Endodermal cell (in vitro differentiated cells): ENCODE measurements around the gene KIF12. TPM values are rescaled to one million over a fixed set of nuclear protein-coding genes. Genes with fewer than 3 reads are reported as not detected.

Experiments
- DNase-seq: peaks from one replicate; pipeline ENCODE4 v3.0.0-alpha.2; 2017
- H3K27ac ChIP-seq: 2 replicates; pipeline ENCODE4 v1.5.1; 2013; ENCODE audit warnings: mild to moderate bottlenecking, low read depth, low read length, moderate library complexity
- H3K27me3 ChIP-seq: 2 replicates; pipeline ENCODE4 v1.6.1; 2013; ENCODE audit warnings: mild to moderate bottlenecking, low read length, moderate library complexity; ENCODE audit not compliant: insufficient read depth, control insufficient read depth, poor library complexity, severe bottlenecking
- H3K36me3 ChIP-seq: 2 replicates; pipeline ENCODE4 v1.7.0; 2013; ENCODE audit warnings: mild to moderate bottlenecking, low read length, moderate library complexity; ENCODE audit not compliant: control insufficient read depth, insufficient read depth
- H3K4me1 ChIP-seq: one replicate; pipeline ENCODE4 v1.7.0; 2013; ENCODE audit warnings: low read length; ENCODE audit not compliant: control insufficient read depth, insufficient read depth
- H3K4me3 ChIP-seq: 2 replicates; pipeline ENCODE4 v1.5.1; 2013; ENCODE audit warnings: mild to moderate bottlenecking, low read length, moderate library complexity
- H3K9ac ChIP-seq: 2 replicates; pipeline ENCODE4 v1.6.1; 2013; ENCODE audit warnings: mild to moderate bottlenecking, low read length, moderate library complexity; ENCODE audit not compliant: poor library complexity, severe bottlenecking; ENCODE audit errors: extremely low read depth
- H3K9me3 ChIP-seq: 2 replicates; pipeline ENCODE4 v1.6.1; 2013; ENCODE audit warnings: mild to moderate bottlenecking, low read length, moderate library complexity; ENCODE audit not compliant: control insufficient read depth
- H3K27ac Mint-ChIP-seq: 2 replicates; pipeline ENCODE4 v1.8.0; 2020; ENCODE audit warnings: mixed read lengths
- H3K27me3 Mint-ChIP-seq: 2 replicates; pipeline ENCODE4 v1.8.0; 2021; ENCODE audit warnings: mild to moderate bottlenecking, mixed read lengths; ENCODE audit not compliant: insufficient read depth
- H3K36me3 Mint-ChIP-seq: 2 replicates; pipeline ENCODE4 v1.8.0; 2020; ENCODE audit warnings: low read depth, mixed read lengths
- H3K4me1 Mint-ChIP-seq: 2 replicates; pipeline ENCODE4 v1.8.0; 2020; ENCODE audit warnings: mixed read lengths
- H3K4me3 Mint-ChIP-seq: 2 replicates; pipeline ENCODE4 v1.8.0; 2020; ENCODE audit warnings: mild to moderate bottlenecking, moderate library complexity, mixed read lengths
- H3K9me3 Mint-ChIP-seq: 2 replicates; pipeline ENCODE4 v1.8.0; 2020; ENCODE audit warnings: mild to moderate bottlenecking, mixed read lengths
- CTCF ChIP-seq: fragments of 200-600 bp; sonication (generic); conservative IDR thresholded peaks from 2 replicates; pipeline ENCODE4 v1.5.0; 2021; ENCODE audit warnings: antibody characterized with exemption, mild to moderate bottlenecking
- WGBS, 2 experiments: methylation state at CpG; one replicate each; pipeline versions ENCODE4 v1.1.5 to v1.1.7; 2013; ENCODE audit warnings: missing lambda C conversion rate in 2 of 2, mixed read lengths in 1 of 2; ENCODE audit not compliant: insufficient coverage in 1 of 2, insufficient read length in 1 of 2; 5-methylcytosine and 5-hydroxymethylcytosine counted together
- total RNA-seq, 2 donors: library from RNA; stranded (reverse); fragmentation: NEBNext Ultra II Directional in 1 of 2; extraction: Animal tissue kit (Norgen Biotek cat#: 25700) in 1 of 2; gene quantifications; 2 replicates in 1 of 2; 3 replicates in 1 of 2; pipeline ENCODE4 v1.2.1, GENCODE V29; 2021

KIF12 gene
- total RNA-seq, 2 donors from 2014 or later, result 11.4 to 16.3 TPM

- peaks cover 20% of the 10 kb centered on the region for H3K4me1 Mint-ChIP-seq
- Histone ChIP-seq H3K36me3 (no peaks in the 10 kb centered on the region), H3K4me3 (no peak overlapping the region), H3K27me3 (no peaks in the 10 kb centered on the region), H3K9me3 (no peaks in the 10 kb centered on the region), H3K9ac (no peak overlapping the region), H3K27ac (no peak overlapping the region), H3K4me1 (no peaks in the 10 kb centered on the region)
- DNase-seq, result peak; percentile 54
- no peaks in the 10 kb centered on the region for H3K36me3 Mint-ChIP-seq
- H3K4me3 Mint-ChIP-seq, result no peak overlapping the region
- TF ChIP-seq CTCF, result no peak
- no peak overlapping the region for H3K27ac Mint-ChIP-seq
- WGBS, 2 experiments, result 94 to 95% methylated on average over 8 to 13 of the region's 13 CpGs
- H3K9me3 Mint-ChIP-seq, result no peaks in the 10 kb centered on the region
- peaks cover 12% of the 10 kb centered on the region for H3K27me3 Mint-ChIP-seq
Measured at GRCh38 chr9:114126247-114127060, 27.4 kb upstream of the KIF12 start.

- WGBS, 2 experiments, result 83% methylated on average over 8 to 10 of the region's 10 CpGs
- Mint-ChIP-seq H3K27me3 (peaks cover 10% of the 10 kb centered on the region), H3K9me3 (no peaks in the 10 kb centered on the region), H3K36me3 (no peaks in the 10 kb centered on the region), H3K27ac (no peak overlapping the region), H3K4me3 (no peak overlapping the region), H3K4me1 (peaks cover 19% of the 10 kb centered on the region)
- no peak overlapping the region for H3K4me3 ChIP-seq
- TF ChIP-seq CTCF, result no peak
- no peaks in the 10 kb centered on the region for H3K36me3 ChIP-seq
- DNase-seq, result no peak
- H3K9ac ChIP-seq, result no peak overlapping the region
- no peaks in the 10 kb centered on the region for H3K9me3 ChIP-seq
- no peak overlapping the region for H3K27ac ChIP-seq
- H3K4me1 ChIP-seq, result no peaks in the 10 kb centered on the region
- H3K27me3 ChIP-seq, result no peaks in the 10 kb centered on the region
Measured at GRCh38 chr9:114125476-114126013, 26.5 kb upstream of the KIF12 start.

GRCh38 chr9:114124666-114125475 lies 25.8 kb upstream of the KIF12 start:
- DNase-seq, result no peak
- no peak overlapping the region for H3K4me3 Mint-ChIP-seq
- H3K9me3 Mint-ChIP-seq, result no peaks in the 10 kb centered on the region
- peaks cover 23% of the 10 kb centered on the region for H3K4me1 Mint-ChIP-seq
- no peaks in the 10 kb centered on the region for H3K9me3 ChIP-seq
- no peak for TF ChIP-seq CTCF
- no peaks in the 10 kb centered on the region for H3K36me3 ChIP-seq
- no peak overlapping the region for H3K4me3 ChIP-seq
- H3K27ac ChIP-seq, result no peak overlapping the region
- no peaks in the 10 kb centered on the region for H3K4me1 ChIP-seq
- no peak overlapping the region for H3K27ac Mint-ChIP-seq
- 89% methylated on average over 5 to 13 of the region's 13 CpGs for WGBS, 2 experiments
- H3K36me3 Mint-ChIP-seq, result no peaks in the 10 kb centered on the region
- H3K27me3 ChIP-seq, result no peaks in the 10 kb centered on the region
- H3K27me3 Mint-ChIP-seq, result peaks cover 10% of the 10 kb centered on the region
- H3K9ac ChIP-seq, result no peak overlapping the region
